Neuronal stem cell (in vitro differentiated cells): Measurements from ENCODE around the gene GSE1.
A peak's percentile ranks its signal among the peaks of the same experiment; 100 is the strongest.

Experiments used
- DNase-seq: peaks from one replicate; pipeline ENCODE4 v3.0.0-alpha.2; 2013; ENCODE audit warnings: low spot score
- H2AFZ ChIP-seq: one replicate; pipeline ENCODE4 v1.6.1; 2013; ENCODE audit warnings: mild to moderate bottlenecking, low read length, inconsistent platforms
- H2AK5ac ChIP-seq: 2 replicates; pipeline ENCODE4 v1.6.1; 2013; ENCODE audit warnings: low read depth, mild to moderate bottlenecking, inconsistent platforms, low read length, moderate library complexity, mixed read lengths
- H2BK120ac ChIP-seq: 2 replicates; pipeline ENCODE4 v1.6.1; 2013; ENCODE audit warnings: low read depth, mild to moderate bottlenecking, inconsistent platforms, low read length, moderate library complexity, mixed read lengths
- H2BK12ac ChIP-seq: one replicate; pipeline ENCODE4 v1.6.1; 2013; ENCODE audit warnings: low read length, inconsistent platforms
- H2BK15ac ChIP-seq: 2 replicates; pipeline ENCODE4 v1.6.1; 2013; ENCODE audit warnings: mild to moderate bottlenecking, low read length, inconsistent platforms, mixed read lengths
- H2BK5ac ChIP-seq: one replicate; pipeline ENCODE4 v1.6.1; 2013; ENCODE audit warnings: inconsistent platforms, mild to moderate bottlenecking, low read length, moderate library complexity
- H3K14ac ChIP-seq: one replicate; pipeline ENCODE4 v1.6.1; 2013; ENCODE audit warnings: low read length, inconsistent platforms
- H3K18ac ChIP-seq: 2 replicates; pipeline ENCODE4 v1.6.1; 2013; ENCODE audit warnings: low read length, inconsistent platforms
- H3K23ac ChIP-seq: 2 replicates; pipeline ENCODE4 v1.6.1; 2013; ENCODE audit warnings: low read depth, mild to moderate bottlenecking, mixed read lengths, low read length, inconsistent platforms; ENCODE audit not compliant: poor library complexity
- H3K27ac ChIP-seq: replicated peaks from 3 replicates; pipeline ENCODE4 v1.5.1; 2013; ENCODE audit warnings: low read length, inconsistent platforms
- H3K27me3 ChIP-seq, 3 experiments: 2 replicates each; pipeline ENCODE4 v1.6.1; 2013; ENCODE audit warnings: low read length in 3 of 3, mild to moderate bottlenecking in 2 of 3, inconsistent platforms in 1 of 3, low read depth in 1 of 3, mixed read lengths in 1 of 3, moderate library complexity in 1 of 3; ENCODE audit not compliant: control insufficient read depth in 3 of 3, insufficient read depth in 3 of 3
- H3K36me3 ChIP-seq, 2 donors: replicated peaks in 1 of 2; 2 replicates each; pipeline ENCODE4 v1.6.1; 2013; ENCODE audit warnings: low read length in 2 of 2; ENCODE audit not compliant: control insufficient read depth in 2 of 2, insufficient read depth in 2 of 2
- H3K4ac ChIP-seq: 2 replicates; pipeline ENCODE4 v1.6.1; 2013; ENCODE audit warnings: inconsistent platforms, mild to moderate bottlenecking, low read length, moderate library complexity
- H3K4me1 ChIP-seq, 2 donors: 1 replicate in 1 of 2; 2 replicates in 1 of 2; pipeline ENCODE4 v1.6.1; 2013; ENCODE audit warnings: low read length in 2 of 2, low read depth in 1 of 2; ENCODE audit not compliant: control insufficient read depth in 2 of 2, insufficient read depth in 1 of 2
- H3K4me2 ChIP-seq: one replicate; pipeline ENCODE4 v1.6.1; 2013; ENCODE audit warnings: mild to moderate bottlenecking, low read length, inconsistent platforms; ENCODE audit not compliant: insufficient read depth, poor library complexity, severe bottlenecking
- H3K4me3 ChIP-seq, 2 donors: 2 replicates each; pipeline ENCODE4 v1.5.1; 2013; ENCODE audit warnings: low read length in 2 of 2, mild to moderate bottlenecking in 2 of 2, inconsistent platforms in 1 of 2, moderate library complexity in 1 of 2
- H3K79me1 ChIP-seq: one replicate; pipeline ENCODE4 v1.6.1; 2013; ENCODE audit warnings: low read depth, mild to moderate bottlenecking, inconsistent platforms, low read length, moderate library complexity
- H3K9ac ChIP-seq: one replicate; pipeline ENCODE4 v1.6.1; 2013; ENCODE audit warnings: mild to moderate bottlenecking, low read depth, low read length, inconsistent platforms; ENCODE audit not compliant: poor library complexity
- H3K9me3 ChIP-seq, 2 donors: replicated peaks in 1 of 2; 2 replicates each; pipeline versions ENCODE3 to v1.6.1; 2013; ENCODE audit warnings: low read length in 2 of 2, mild to moderate bottlenecking in 2 of 2, inconsistent platforms in 1 of 2, low read depth in 1 of 2, mixed read lengths in 1 of 2, moderate library complexity in 1 of 2; ENCODE audit not compliant: control insufficient read depth in 2 of 2, insufficient read depth in 1 of 2
- H4K8ac ChIP-seq: one replicate; pipeline ENCODE4 v1.6.1; 2013; ENCODE audit warnings: low read depth, mild to moderate bottlenecking, inconsistent platforms, low read length, moderate library complexity
- H4K91ac ChIP-seq: one replicate; pipeline ENCODE4 v1.6.1; 2013; ENCODE audit warnings: low read length, low read depth, mild to moderate bottlenecking, inconsistent platforms; ENCODE audit not compliant: poor library complexity
- WGBS, 2 donors: extraction: QIAGEN DNeasy Blood & Tissue Kit; methylation state at CpG; one replicate each; pipeline ENCODE4 v1.1.7; 2013; ENCODE audit warnings: missing lambda C conversion rate in 2 of 2, mixed read lengths in 1 of 2; ENCODE audit not compliant: insufficient read length in 2 of 2, insufficient replicate concordance in 1 of 2; ENCODE audit errors: extremely low coverage in 2 of 2; 5-methylcytosine and 5-hydroxymethylcytosine counted together

Gene GSE1

DNA sequence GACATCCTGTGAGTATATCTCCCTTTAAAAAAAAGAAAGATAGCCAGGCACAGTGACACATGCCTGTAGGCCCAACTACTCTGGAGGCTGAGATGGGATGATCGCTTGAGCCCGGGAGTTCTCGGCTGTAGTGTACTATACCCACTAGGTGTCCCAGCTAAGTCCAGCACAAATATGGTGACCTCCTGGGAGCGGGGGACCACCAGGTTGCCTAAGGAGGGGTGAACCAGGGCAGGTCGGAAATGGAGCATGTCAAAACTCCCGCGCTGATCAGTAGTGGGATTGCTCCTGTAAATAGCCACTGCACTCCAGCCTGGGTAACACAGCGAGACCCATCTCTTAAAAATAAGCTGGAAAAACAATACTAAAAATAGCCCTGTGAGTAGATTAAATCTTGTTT lies 46.2 kb downstream of the GSE1 start:
- no peak overlapping the region for H3K14ac ChIP-seq
- H3K36me3 ChIP-seq = peaks cover 28 to 85% of the 10 kb centered on the region in 2 donors
- H3K4ac ChIP-seq = no peak overlapping the region
- no peak for DNase-seq
- no peaks in the 10 kb centered on the region for H3K9me3 ChIP-seq
- WGBS, 2 donors = no CpG with 5 or more reads among the region's 8 CpGs
- H4K8ac ChIP-seq = no peak overlapping the region
- H3K4me2 ChIP-seq = no peak overlapping the region
- no peak overlapping the region for H2AK5ac ChIP-seq
- no peak overlapping the region for H2BK15ac ChIP-seq
- no peak overlapping the region for H3K9ac ChIP-seq
- no peak overlapping the region for H2BK12ac ChIP-seq
- peaks cover 28 to 35% of the 10 kb centered on the region in 2 donors for H3K4me1 ChIP-seq
- H3K27ac ChIP-seq = no peak overlapping the region
- no peak overlapping the region for H3K23ac ChIP-seq
- H3K4me3 ChIP-seq = no peak overlapping the region
- no peak overlapping the region for H3K18ac ChIP-seq
- no peak overlapping the region for H2BK5ac ChIP-seq
- no peak overlapping the region for H2BK120ac ChIP-seq
- H3K79me1 ChIP-seq = peaks cover 11% of the 10 kb centered on the region
- H3K27me3 ChIP-seq = no peaks in the 10 kb centered on the region
- no peak overlapping the region for H4K91ac ChIP-seq
- no peak overlapping the region for H2AFZ ChIP-seq

DNA sequence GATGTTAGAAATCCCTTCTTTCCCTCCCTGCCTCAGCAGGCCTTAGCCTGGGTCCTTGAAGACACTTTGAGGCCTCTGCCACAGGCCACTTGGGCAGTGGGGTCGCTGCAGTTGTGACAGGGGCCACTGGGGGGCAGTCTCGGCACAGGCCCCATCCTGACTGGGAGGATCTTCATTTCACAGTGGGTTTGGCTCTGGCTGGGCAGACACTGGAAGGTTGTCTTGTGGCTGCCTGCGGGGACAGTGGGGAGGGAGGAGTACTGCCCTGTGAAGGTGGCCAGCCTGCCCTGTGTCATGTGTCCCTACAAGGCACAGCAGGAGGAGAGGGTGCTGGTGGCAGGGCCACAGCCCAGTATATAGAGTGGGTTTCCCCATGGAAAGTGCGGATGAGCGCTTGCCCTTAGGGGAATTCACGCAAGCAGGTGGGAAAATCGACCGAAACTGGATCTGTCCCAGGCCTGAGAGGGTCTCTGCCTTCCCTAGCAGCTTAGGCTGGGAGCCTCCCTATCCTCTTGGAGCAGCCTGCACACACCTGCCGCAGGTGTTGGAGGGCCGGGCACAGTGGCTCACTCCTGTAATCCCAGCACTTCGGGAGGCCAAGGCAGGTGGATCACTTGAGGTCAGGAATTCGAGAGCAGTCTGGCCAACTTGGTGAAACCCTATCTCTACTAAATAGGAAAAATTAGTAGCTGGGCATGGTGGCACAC lies 46.8 kb downstream of the GSE1 start:
- H2BK120ac ChIP-seq = no peak overlapping the region
- H3K23ac ChIP-seq = peak overlapping the region; percentile 17
- H3K36me3 ChIP-seq = peaks cover 31 to 85% of the 10 kb centered on the region in 2 donors
- peak overlapping the region; percentile 72 for H3K9ac ChIP-seq
- no peak overlapping the region for H3K4ac ChIP-seq
- no peak overlapping the region for H3K27ac ChIP-seq
- no peak overlapping the region for H3K14ac ChIP-seq
- peak overlapping the region; percentile 84 for H3K18ac ChIP-seq
- no CpG with 5 or more reads among the region's 12 CpGs for WGBS, 2 donors
- H4K8ac ChIP-seq = no peak overlapping the region
- peaks cover 8% of the 10 kb centered on the region for H3K79me1 ChIP-seq
- no peaks in the 10 kb centered on the region for H3K27me3 ChIP-seq
- DNase-seq = peak; percentile 68
- H2BK15ac ChIP-seq = peak overlapping the region; percentile 73
- H2AFZ ChIP-seq = no peak overlapping the region
- peak overlapping the region; percentile 29 for H2BK5ac ChIP-seq
- H4K91ac ChIP-seq = peak overlapping the region; percentile 7
- H2BK12ac ChIP-seq = peak overlapping the region; percentile 63
- H3K4me3 ChIP-seq = no peak overlapping the region
- H3K9me3 ChIP-seq = peaks cover 0 to 2% of the 10 kb centered on the region in 2 donors
- H3K4me2 ChIP-seq = no peak overlapping the region
- peaks cover 28 to 35% of the 10 kb centered on the region in 2 donors for H3K4me1 ChIP-seq
- peak overlapping the region; percentile 71 for H2AK5ac ChIP-seq

DNA sequence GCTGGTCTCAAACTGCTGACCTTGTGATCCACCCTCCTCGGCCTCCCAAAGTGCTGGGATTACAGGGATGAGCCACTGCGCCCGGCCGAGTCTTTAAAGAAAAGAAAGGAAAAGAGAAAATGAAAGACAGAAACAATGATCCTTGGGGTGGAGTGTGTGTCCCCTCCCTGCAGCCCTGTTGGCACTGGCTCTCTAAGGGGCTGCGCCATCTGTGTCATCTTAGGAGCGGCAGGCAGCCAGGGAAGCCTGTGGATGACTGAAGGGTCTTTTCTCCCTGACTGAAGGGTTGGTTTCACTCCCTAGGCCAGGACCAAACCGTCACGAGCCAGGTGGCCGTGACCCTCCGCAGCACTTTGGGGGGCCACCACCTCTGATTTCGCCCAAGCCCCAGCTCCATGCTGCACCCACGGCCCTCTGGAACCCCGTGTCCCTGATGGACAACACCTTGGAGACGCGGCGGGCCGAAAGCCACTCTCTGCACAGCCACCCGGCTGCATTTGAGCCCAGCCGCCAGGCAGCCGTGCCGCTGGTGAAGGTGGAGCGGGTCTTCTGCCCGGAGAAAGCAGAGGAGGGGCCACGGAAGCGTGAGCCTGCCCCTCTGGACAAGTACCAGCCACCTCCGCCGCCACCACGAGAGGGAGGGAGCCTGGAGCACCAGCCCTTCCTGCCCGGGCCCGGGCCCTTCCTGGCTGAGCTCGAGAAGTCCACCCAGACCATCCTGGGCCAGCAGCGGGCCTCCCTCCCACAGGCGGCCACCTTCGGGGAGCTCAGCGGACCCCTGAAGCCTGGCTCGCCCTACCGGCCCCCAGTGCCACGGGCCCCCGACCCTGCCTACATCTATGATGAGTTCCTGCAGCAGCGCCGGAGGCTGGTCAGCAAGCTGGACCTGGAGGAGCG lies 48.0 kb downstream of the GSE1 start:
- Histone ChIP-seq H4K8ac (peak overlapping the region; percentile 74), H2BK5ac (peak overlapping the region; percentile 95), H2AK5ac (peak overlapping the region; percentile 92), H3K9me3 (peaks cover 0 to 2% of the 10 kb centered on the region in 2 donors), H2BK120ac (peak overlapping the region; percentile 87), H3K9ac (peak overlapping the region; percentile 63), H2AFZ (no peak overlapping the region), H4K91ac (peak overlapping the region; percentile 68), H3K27me3 (no peaks in the 10 kb centered on the region), H2BK12ac (peak overlapping the region; percentile 92), H2BK15ac (peak overlapping the region; percentile 99), H3K4me3 (no peak overlapping the region), H3K79me1 (peaks cover 8% of the 10 kb centered on the region), H3K14ac (no peak overlapping the region), H3K27ac (no peak overlapping the region), H3K4me1 (peaks cover 27 to 35% of the 10 kb centered on the region in 2 donors), H3K4me2 (no peak overlapping the region), H3K36me3 (peaks cover 37 to 85% of the 10 kb centered on the region in 2 donors), H3K23ac (peak overlapping the region; percentile 56), H3K18ac (peak overlapping the region; percentile 97), H3K4ac (peak overlapping the region; percentile 67)
- DNase-seq = no peak
- no CpG with 5 or more reads among the region's 42 CpGs for WGBS, 2 donors
